GM12878 (cell line): ENCODE data around the gene ADSS1. TPM values are rescaled to one million over a fixed set of nuclear protein-coding genes. Genes with fewer than 3 reads are reported as not detected.

ENCODE experiments used
- ATAC-seq: fragments of 200-7000 bp; cut with Tn5 transposase; 3 replicates; pipeline ENCODE4 v1.9.1; 2020; ENCODE audit warnings: mild to moderate bottlenecking, moderate library complexity
- BruUV-seq: library from RNA; stranded (reverse); fragments of 400-500 nt; replicated peaks from 2 replicates; lab custom pipeline; 2021; lab: Mats Ljungman, UMichigan
- CTCF ChIA-PET: fragments of 300-600 bp; sonication (Branson Sonifier 250); formaldehyde crosslinking; extraction: SDS; loops from one replicate; lab custom pipeline; 2021; ENCODE audit warnings: inconsistent platforms; lab: Yijun Ruan, JAX
- POLR2A ChIA-PET: fragments of 350-600 bp; formaldehyde crosslinking; extraction: SDS; loops from one replicate; lab custom pipeline; 2021; ENCODE audit warnings: inconsistent platforms; lab: Charles Lee
- RAD21 ChIA-PET: fragments of 300-600 bp; sonication (Branson Sonifier 250); formaldehyde crosslinking; loops from one replicate; lab custom pipeline; 2023; ENCODE audit warnings: antibody characterized with exemption; ENCODE audit not compliant: unreplicated experiment; lab: Charles Lee
- SMC1A ChIA-PET: fragments of 300-600 bp; sonication (Branson Sonifier 250); formaldehyde crosslinking; loops from one replicate; lab custom pipeline; 2023; ENCODE audit not compliant: unreplicated experiment, uncharacterized antibody; lab: Charles Lee
- DNase-seq: peaks from one replicate; pipeline ENCODE4 v3.0.0-alpha.2; 2011; ENCODE audit warnings: low read depth, low spot score
- FAIRE-seq: peaks from 3 replicates; lab custom pipeline; 2011; peaks lifted over from hg19 to GRCh38; lab: Jason Lieb, UNC
- H2AFZ ChIP-seq: 2 replicates; pipeline ENCODE4 v1.6.0; 2011; ENCODE audit warnings: low read depth, low read length, control low read depth; ENCODE audit not compliant: control insufficient read depth
- H3K27ac ChIP-seq: 2 replicates; pipeline ENCODE4 v1.5.1; 2011; ENCODE audit warnings: control low read depth; ENCODE audit not compliant: control insufficient read depth, insufficient read depth
- H3K27me3 ChIP-seq, 2 experiments: replicated peaks in 1 of 2; 2 replicates each; pipeline versions ENCODE4 v1.6.0 to v1.6.1; 2011; ENCODE audit warnings: low read length in 1 of 2; ENCODE audit not compliant: control insufficient read depth in 2 of 2, insufficient read depth in 2 of 2
- H3K36me3 ChIP-seq, 2 experiments: 2 replicates each; pipeline ENCODE4 v1.5.1; 2011; ENCODE audit warnings: low read length in 1 of 2; ENCODE audit not compliant: control insufficient read depth in 2 of 2, insufficient read depth in 2 of 2
- H3K4me1 ChIP-seq: 2 replicates; pipeline ENCODE4 v1.6.1; 2011; ENCODE audit warnings: mild to moderate bottlenecking, low read length, moderate library complexity, mixed read lengths; ENCODE audit not compliant: control insufficient read depth, insufficient read depth
- H3K4me2 ChIP-seq: 2 replicates; pipeline ENCODE4 v1.6.0; 2011; ENCODE audit warnings: control low read depth; ENCODE audit not compliant: control insufficient read depth, insufficient read depth
- H3K4me3 ChIP-seq: fragments of 200-600 bp; sonication (generic); 2 replicates; pipeline ENCODE4 v1.5.1; 2016
- H3K79me2 ChIP-seq: 2 replicates; pipeline ENCODE4 v1.6.0; 2011; ENCODE audit warnings: low read length; ENCODE audit not compliant: control insufficient read depth, insufficient read depth
- H3K9ac ChIP-seq: 2 replicates; pipeline ENCODE4 v1.8.0; 2011; ENCODE audit warnings: low read length, control low read depth, mixed read lengths; ENCODE audit not compliant: control insufficient read depth, insufficient read depth
- H3K9me3 ChIP-seq: replicated peaks from 3 replicates; pipeline ENCODE4 v1.5.1; 2011; ENCODE audit warnings: mild to moderate bottlenecking, low read length; ENCODE audit not compliant: control insufficient read depth, insufficient read depth
- H4K20me1 ChIP-seq: 2 replicates; pipeline ENCODE4 v1.6.0; 2011; ENCODE audit not compliant: control insufficient read depth, insufficient read depth
- ATF7 ChIP-seq: fragments of 450-650 bp; IDR thresholded peaks from 2 replicates; pipeline ENCODE4 v1.6.1; 2016; ENCODE audit warnings: low read depth, mild to moderate bottlenecking
- CBX3 ChIP-seq: fragments of 200-600 bp; sonication (generic); IDR thresholded peaks from 2 replicates; pipeline ENCODE4 v1.6.1; 2016; ENCODE audit warnings: low read depth, borderline replicate concordance
- CEBPB ChIP-seq, 2 experiments: fragments of 150-350 bp in 1 of 2; IDR thresholded peaks; 2 replicates each; pipeline ENCODE4 v1.6.1; 2012 to 2014; ENCODE audit warnings: low read depth in 2 of 2, low read length in 2 of 2, borderline replicate concordance in 1 of 2, inconsistent platforms in 1 of 2
- CHD4 ChIP-seq: fragments of 200-600 bp; sonication (generic); IDR thresholded peaks from 2 replicates; pipeline ENCODE4 v1.6.1; 2016; ENCODE audit warnings: mild to moderate bottlenecking
- JUND ChIP-seq: IDR thresholded peaks from 2 replicates; pipeline ENCODE4 v1.6.1; 2012; ENCODE audit warnings: low read depth, mild to moderate bottlenecking, low read length, improper control_type of control experiment, moderate library complexity
- NFIC ChIP-seq: IDR thresholded peaks from 2 replicates; pipeline ENCODE4 v1.6.1; 2012; ENCODE audit warnings: low read depth, mild to moderate bottlenecking, inconsistent platforms, low read length, moderate library complexity
- NFXL1 ChIP-seq: fragments of 450-650 bp; IDR thresholded peaks from 2 replicates; pipeline ENCODE4 v1.6.1; 2017; ENCODE audit warnings: antibody characterized with exemption, mild to moderate bottlenecking, borderline replicate concordance
- NRF1 ChIP-seq: conservative IDR thresholded peaks from 2 replicates; pipeline ENCODE4 v1.6.1; 2011; ENCODE audit warnings: mild to moderate bottlenecking, low read depth, low read length, improper control_type of control experiment
- PAX8 ChIP-seq: fragments of 450-650 bp; IDR thresholded peaks from 2 replicates; pipeline ENCODE4 v1.6.1; 2017; ENCODE audit warnings: mild to moderate bottlenecking, moderate library complexity
- RB1 ChIP-seq: fragments of 450-650 bp; formaldehyde crosslinking; IDR thresholded peaks from 2 replicates; pipeline ENCODE4 v1.6.1; 2017; ENCODE audit warnings: mild to moderate bottlenecking, borderline replicate concordance
- SIN3A ChIP-seq: IDR thresholded peaks from 2 replicates; pipeline ENCODE4 v1.6.1; 2012; ENCODE audit warnings: low read depth, low read length, improper control_type of control experiment
- SMAD1 ChIP-seq: fragments of 450-650 bp; IDR thresholded peaks from 2 replicates; pipeline ENCODE4 v1.6.1; 2018; ENCODE audit warnings: mild to moderate bottlenecking, low read depth; ENCODE audit not compliant: partially characterized antibody
- SREBF2 ChIP-seq: IDR thresholded peaks from 2 replicates; pipeline ENCODE4 v1.6.1; 2012; ENCODE audit warnings: mild to moderate bottlenecking, low read length
- TCF3 ChIP-seq: IDR thresholded peaks from 2 replicates; pipeline ENCODE4 v1.6.1; 2012; ENCODE audit warnings: low read depth, mild to moderate bottlenecking, low read length, borderline replicate concordance; ENCODE audit not compliant: insufficient read depth
- ZNF207 ChIP-seq: fragments of 450-650 bp; IDR thresholded peaks from 2 replicates; pipeline ENCODE4 v1.6.1; 2014; ENCODE audit warnings: antibody characterized with exemption, mild to moderate bottlenecking, borderline replicate concordance
- ZNF217 ChIP-seq: fragments of 450-650 bp; IDR thresholded peaks from 2 replicates; pipeline ENCODE4 v1.6.1; 2017; ENCODE audit warnings: antibody characterized with exemption, mild to moderate bottlenecking
- whole genome bisulfite sequencing: methylation state at CpG from one replicate; pipeline ENCODE4 v1.1.6; 2016; ENCODE audit warnings: low lambda C conversion rate; ENCODE audit not compliant: insufficient replicate concordance, insufficient coverage; ENCODE audit errors: missing lambda C conversion rate; 5-methylcytosine and 5-hydroxymethylcytosine counted together
- in situ Hi-C: fragments of 300-500 bp; cut with MboI; formaldehyde crosslinking; loops from 9 replicates; pipeline ENCODE4 v1.14.3; 2018; ENCODE audit warnings: mixed read lengths
- intact Hi-C: fragments of 100-400 bp; cut with micrococcal nuclease; formaldehyde crosslinking; loops from one replicate; pipeline ENCODE4 v1.14.2; 2022; ENCODE audit not compliant: unreplicated experiment
- polyA plus RNA-seq, 11 experiments: library from polyadenylated mRNA; depleted of rRNA in 4 of 11; unstranded in 6 of 11; stranded (reverse) in 5 of 11; fragments of >200 nt; fragmentation: Nextera tagmentation in 4 of 11; fragmentation: Illumina TruSeq in 1 of 11; extraction: Ambion mirVana in 4 of 11; extraction: Trizol in 1 of 11; gene quantifications; 1 replicate in 1 of 11; 2 replicates in 10 of 11; pipeline versions ENCODE4 v1.2.1 to v1.2.3, GENCODE V29; 2011 to 2016; ENCODE audit warnings: inconsistent platforms in 2 of 11, missing spikeins in 2 of 11, low read depth in 1 of 11
- total RNA-seq, 4 experiments: library from RNA; depleted of rRNA in 3 of 4; stranded (reverse); fragments of >200 nt in 3 of 4; fragmentation: Illumina TruSeq in 1 of 4; extraction: Trizol in 1 of 4; gene quantifications; 2 replicates each; pipeline versions ENCODE4 v1.2.1 to v1.2.3, GENCODE V29; 2013 to 2021
- TF ChIP-seq, protein P1 (sequence below): fragments of 450-650 bp; formaldehyde crosslinking; IDR thresholded peaks from 2 replicates; pipeline ENCODE4 v1.4.0; 2022; ENCODE audit warnings: mild to moderate bottlenecking, moderate library complexity

Gene ADSS1
- total and polyA plus RNA-seq, 10 of the 15 experiments (the other 5 are each of a cell fraction or from before 2014, with no cell fraction given), result 0.11 to 0.45 (median 0.28) TPM; not detected in 5

DNA sequence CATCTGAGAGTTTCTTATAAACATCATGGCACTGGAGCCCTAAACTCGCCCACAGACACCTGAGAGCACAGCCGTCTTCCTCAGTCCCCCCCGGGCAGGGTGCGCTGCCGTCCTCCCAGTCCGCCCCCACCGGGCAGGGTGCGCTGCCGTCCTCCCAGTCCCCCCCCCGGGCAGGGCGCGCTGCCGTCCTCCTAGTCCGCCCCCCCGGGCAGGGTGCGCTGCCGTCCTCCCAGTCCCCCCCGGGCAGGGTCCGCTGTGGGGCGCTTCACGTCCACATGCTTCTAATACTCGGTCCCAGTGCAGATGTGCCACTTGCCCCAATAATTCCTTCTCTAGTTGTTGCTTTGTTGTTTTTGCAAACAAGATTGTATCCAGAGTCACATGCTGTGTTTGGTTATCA is 6.9 kb upstream of the ADSS1 start:
- SMC1A ChIA-PET, result no interaction called here
- no peak overlapping the region for H2AFZ ChIP-seq
- CTCF ChIA-PET, result no interaction called here

More for the DNA sequence above, 6.9 kb upstream of the ADSS1 start:
- in situ Hi-C loops, result no loop called here
- Histone ChIP-seq H3K79me2 (no peaks in the 10 kb centered on the region), H3K9ac (no peak overlapping the region), H3K4me2 (no peak overlapping the region), H3K36me3 (no peaks in the 10 kb centered on the region), H3K4me3 (no peak overlapping the region), H4K20me1 (no peaks in the 10 kb centered on the region), H3K27me3 (no peaks in the 10 kb centered on the region), H3K9me3 (no peaks in the 10 kb centered on the region), H3K4me1 (no peaks in the 10 kb centered on the region)
- no peak for FAIRE-seq
- BruUV-seq, result no TSS peak
- RAD21 ChIA-PET, result no interaction called here
- ATAC-seq, result no peak
- TF ChIP-seq TCF3, result no peak
- TF ChIP-seq ZNF217, result no peak
- no peak for TF ChIP-seq ZNF207
- no peak for TF ChIP-seq NFIC
- no peak for TF ChIP-seq SREBF2
- TF ChIP-seq JUND, result no peak
- TF ChIP-seq RB1, result no peak
- TF ChIP-seq CHD4, result no peak
- TF ChIP-seq CBX3, result no peak
- TF ChIP-seq NRF1, result no peak
- no peak for TF ChIP-seq CEBPB (IDR thresholded peaks at IDR 0.05; ENCODE audit: borderline replicate concordance in 1 of 2, low read depth in 2 of 2, low read length in 2 of 2)
- TF ChIP-seq, protein P1, sequence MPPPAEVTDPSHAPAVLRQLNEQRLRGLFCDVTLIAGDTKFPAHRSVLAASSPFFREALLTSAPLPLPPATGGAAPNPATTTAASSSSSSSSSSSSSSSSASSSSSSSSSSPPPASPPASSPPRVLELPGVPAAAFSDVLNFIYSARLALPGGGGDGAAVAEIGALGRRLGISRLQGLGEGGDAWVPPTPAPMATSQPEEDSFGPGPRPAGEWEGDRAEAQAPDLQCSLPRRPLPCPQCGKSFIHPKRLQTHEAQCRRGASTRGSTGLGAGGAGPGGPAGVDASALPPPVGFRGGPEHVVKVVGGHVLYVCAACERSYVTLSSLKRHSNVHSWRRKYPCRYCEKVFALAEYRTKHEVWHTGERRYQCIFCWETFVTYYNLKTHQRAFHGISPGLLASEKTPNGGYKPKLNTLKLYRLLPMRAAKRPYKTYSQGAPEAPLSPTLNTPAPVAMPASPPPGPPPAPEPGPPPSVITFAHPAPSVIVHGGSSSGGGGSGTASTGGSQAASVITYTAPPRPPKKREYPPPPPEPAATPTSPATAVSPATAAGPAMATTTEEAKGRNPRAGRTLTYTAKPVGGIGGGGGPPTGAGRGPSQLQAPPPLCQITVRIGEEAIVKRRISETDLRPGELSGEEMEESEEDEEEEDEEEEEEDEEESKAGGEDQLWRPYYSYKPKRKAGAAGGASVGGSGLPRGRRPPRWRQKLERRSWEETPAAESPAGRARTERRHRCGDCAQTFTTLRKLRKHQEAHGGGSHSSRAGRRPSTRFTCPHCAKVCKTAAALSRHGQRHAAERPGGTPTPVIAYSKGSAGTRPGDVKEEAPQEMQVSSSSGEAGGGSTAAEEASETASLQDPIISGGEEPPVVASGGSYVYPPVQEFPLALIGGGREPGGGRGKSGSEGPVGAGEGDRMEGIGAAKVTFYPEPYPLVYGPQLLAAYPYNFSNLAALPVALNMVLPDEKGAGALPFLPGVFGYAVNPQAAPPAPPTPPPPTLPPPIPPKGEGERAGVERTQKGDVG (CRISPR knock-in tag), result no peak
- TF ChIP-seq SMAD1, result no peak
- TF ChIP-seq PAX8, result no peak
- TF ChIP-seq ATF7, result no peak
- no peak for TF ChIP-seq SIN3A
- TF ChIP-seq NFXL1, result no peak
- TF ChIP-seq, all 136 proteins: peak for 0
- intact Hi-C loops, result no loop called here
- DNase-seq, result no peak
- POLR2A ChIA-PET, result no interaction called here
- no peak overlapping the region for H3K27ac ChIP-seq
- WGBS, result 96% methylated on average over 15 of the region's 22 CpGs
